HCT116 (cell line): ENCODE measurements around the gene TENM3. TPM values are rescaled to one million over a fixed set of nuclear protein-coding genes. Genes with fewer than 3 reads are reported as not detected.

Experiments used
- ATAC-seq: fragments of 200-7000 bp; cut with Tn5 transposase; 2 replicates; pipeline ENCODE4 v1.9.1; 2020; ENCODE audit warnings: mild to moderate bottlenecking, moderate library complexity
- BruUV-seq: library from RNA; stranded (reverse); fragments of 400-500 nt; replicated peaks from 2 replicates; lab custom pipeline; 2021; lab: Mats Ljungman, UMichigan
- CTCF ChIA-PET: fragments of 300-600 bp; sonication (Branson Sonifier 250); formaldehyde crosslinking; loops from one replicate; lab custom pipeline; 2021; ENCODE audit warnings: antibody characterized with exemption; lab: Charles Lee
- POLR2A ChIA-PET: fragments of 300-600, 350-600 bp; sonication (Branson Sonifier 250); formaldehyde crosslinking; loops from one replicate; lab custom pipeline; 2021; ENCODE audit warnings: antibody characterized with exemption; lab: Charles Lee
- RAD21 ChIA-PET, 2 experiments: fragments of 300-600 bp; sonication (Branson Sonifier 250); formaldehyde crosslinking; loops; one replicate each; lab custom pipeline; 2023; ENCODE audit warnings: low total read pairs in 2 of 2; ENCODE audit not compliant: uncharacterized antibody in 2 of 2, unreplicated experiment in 2 of 2, low non-redundant PET in 1 of 2; lab: Charles Lee
- DNase-seq: peaks from one replicate; pipeline ENCODE4 v3.0.0-alpha.2; 2010; ENCODE audit warnings: low read depth, low spot score
- H2AFZ ChIP-seq: fragments of 200-600 bp; shearing (Covaris generic), sonication (generic); 2 replicates; pipeline ENCODE4 v1.6.1; 2017; ENCODE audit warnings: low read depth, mixed run types, mixed read lengths, antibody characterized with exemption, low read length; ENCODE audit not compliant: poor library complexity, severe bottlenecking
- H3K27ac ChIP-seq: 2 replicates; pipeline ENCODE4 v1.5.1; 2012; ENCODE audit warnings: low read depth, low read length
- H3K27me3 ChIP-seq: fragments of 200-600 bp; sonication (generic); 2 replicates; pipeline ENCODE4 v1.6.1; 2016; ENCODE audit warnings: mixed run types, low read length, mixed read lengths; ENCODE audit not compliant: insufficient read depth
- H3K36me3 ChIP-seq, 2 experiments: fragments of 200-500 bp in 1 of 2; fragments of 200-600 bp in 1 of 2; sonication (Bioruptor generic) in 1 of 2; sonication (generic) in 1 of 2; 2 replicates each; pipeline versions ENCODE4 v1.5.1 to v1.6.1; 2014 to 2016; ENCODE audit warnings: low read length in 2 of 2, inconsistent platforms in 1 of 2, mixed read lengths in 1 of 2, mixed run types in 1 of 2; ENCODE audit not compliant: insufficient read depth in 2 of 2, control insufficient read depth in 1 of 2
- H3K4me1 ChIP-seq, 2 experiments: fragments of 200-600 bp in 1 of 2; sonication (generic) in 1 of 2; 2 replicates each; pipeline versions ENCODE4 v1.5.1 to v1.6.1; 2012 to 2017; ENCODE audit warnings: low read length in 2 of 2, inconsistent platforms in 1 of 2, mild to moderate bottlenecking in 1 of 2, mixed read lengths in 1 of 2, mixed run types in 1 of 2, moderate library complexity in 1 of 2; ENCODE audit not compliant: insufficient read depth in 2 of 2, control insufficient read depth in 1 of 2
- H3K4me2 ChIP-seq: fragments of 200-600 bp; sonication (generic); 2 replicates; pipeline ENCODE4 v1.6.1; 2017; ENCODE audit warnings: mixed run types, low read length, mixed read lengths
- H3K4me3 ChIP-seq, 2 experiments: fragments of 200-600 bp in 1 of 2; sonication (generic) in 1 of 2; replicated peaks in 1 of 2; 2 replicates each; pipeline ENCODE4 v1.5.1; 2011 to 2016; ENCODE audit warnings: low read length in 2 of 2, control low read depth in 1 of 2, low read depth in 1 of 2, mild to moderate bottlenecking in 1 of 2, mixed read lengths in 1 of 2, mixed run types in 1 of 2
- H3K79me2 ChIP-seq: fragments of 200-600 bp; sonication (generic); 2 replicates; pipeline ENCODE4 v1.6.1; 2017; ENCODE audit warnings: mild to moderate bottlenecking, mixed run types, low read length, moderate library complexity, mixed read lengths; ENCODE audit not compliant: insufficient read depth
- H3K9ac ChIP-seq: fragments of 200-600 bp; sonication (generic); 2 replicates; pipeline ENCODE4 v1.6.1; 2016; ENCODE audit warnings: low read length, mixed read lengths
- H3K9me2 ChIP-seq: fragments of 200-600 bp; sonication (generic), shearing (Covaris generic); 2 replicates; pipeline ENCODE4 v1.6.1; 2017; ENCODE audit warnings: mixed run types, mild to moderate bottlenecking, moderate library complexity; ENCODE audit not compliant: insufficient read depth
- H3K9me3 ChIP-seq, 2 experiments: fragments of 200-500 bp in 1 of 2; fragments of 200-600 bp in 1 of 2; sonication (Bioruptor generic) in 1 of 2; sonication (generic) in 1 of 2; 2 replicates each; pipeline ENCODE4 v1.6.1; 2014 to 2017; ENCODE audit warnings: low read length in 2 of 2, mixed read lengths in 2 of 2, inconsistent platforms in 1 of 2, low read depth in 1 of 2, mild to moderate bottlenecking in 1 of 2, mixed run types in 1 of 2, moderate library complexity in 1 of 2; ENCODE audit not compliant: control insufficient read depth in 1 of 2, insufficient read depth in 1 of 2
- H4K20me1 ChIP-seq: fragments of 200-600 bp; sonication (generic), shearing (Covaris generic); 2 replicates; pipeline ENCODE4 v1.6.1; 2017; ENCODE audit warnings: mixed run types, mild to moderate bottlenecking, moderate library complexity; ENCODE audit not compliant: insufficient read depth
- EGR1 ChIP-seq: IDR thresholded peaks from 2 replicates; pipeline ENCODE4 v1.6.1; 2012; ENCODE audit warnings: low read depth
- ELF1 ChIP-seq: IDR thresholded peaks from 2 replicates; pipeline ENCODE4 v1.6.1; 2012; ENCODE audit warnings: low read depth, borderline replicate concordance
- EZH2 ChIP-seq: fragments of 200-600 bp; sonication (generic); IDR thresholded peaks from 2 replicates; pipeline ENCODE4 v1.6.1; 2017; ENCODE audit warnings: antibody characterized with exemption, mixed run types
- POLR2A ChIP-seq: IDR thresholded peaks from 2 replicates; pipeline ENCODE4 v1.7.0; 2011; ENCODE audit warnings: borderline replicate concordance; ENCODE audit not compliant: insufficient read depth, insufficient read length; ENCODE audit errors: extremely low read depth
- REST ChIP-seq: IDR thresholded peaks from 2 replicates; pipeline ENCODE4 v1.6.1; 2012; ENCODE audit warnings: low read depth
- intact Hi-C: fragments of 100-400 bp; cut with micrococcal nuclease; formaldehyde crosslinking; loops from 2 replicates; pipeline ENCODE4 v1.10.0; 2022
- total RNA-seq: library from RNA; stranded (reverse); gene quantifications from one replicate; pipeline ENCODE4 v1.2.1, GENCODE V29; 2021; ENCODE audit not compliant: unreplicated experiment

Gene TENM3
- total RNA-seq, 1 experiment from 2014 or later, result 0.54 TPM

- Histone ChIP-seq H3K9ac (no peak overlapping the region), H3K4me2 (no peak overlapping the region), H3K27me3 (no peaks in the 10 kb centered on the region), H3K4me1 (peaks cover 4 to 20% of the 10 kb centered on the region in 2 experiments; a peak in 2 of 4 replicates), H3K27ac (no peak overlapping the region), H4K20me1 (no peaks in the 10 kb centered on the region), H3K9me3 (no peaks in the 10 kb centered on the region), H2AFZ (peak overlapping the region; percentile 76), H3K79me2 (no peaks in the 10 kb centered on the region), H3K4me3 (no peak overlapping the region), H3K9me2 (no peaks in the 10 kb centered on the region), H3K36me3 (no peaks in the 10 kb centered on the region)
- CTCF ChIA-PET, result no interaction called here
- RAD21 ChIA-PET, result no interaction called here
- POLR2A ChIA-PET, result no interaction called here
- TF ChIP-seq POLR2A, result no peak
- no peak for TF ChIP-seq REST
- no peak for TF ChIP-seq ELF1
- no peak for TF ChIP-seq EZH2
- no peak for TF ChIP-seq EGR1
- DNase-seq, result no peak
- BruUV-seq, result no TSS peak
- intact Hi-C loops, result loop anchor here (2.0 to 10.0 kb wide), 4 partner anchors 117 to 1979 kb away; no protein-coding TSS in a partner anchor
- no peak for ATAC-seq
Observed at GRCh38 chr4:182807346-182807745, 564.1 kb downstream of the TENM3 start.
